Stimulated activated CD4-positive, alpha-beta T cell treated with anti-CD3 and anti-CD28 coated beads, Interleukin-15, amount 100 ng/mL, for 24 hours (primary cell): ENCODE measurements around the gene PAQR8.
A peak's percentile ranks its signal among the peaks of the same experiment; 100 is the strongest.
"Not testable (repeated sequence)": the region's sequence is repeated elsewhere in the genome, so short reads cannot be mapped to it uniquely, and the experiment has no call there.

Source experiments
- DNase-seq: peaks from one replicate; pipeline ENCODE4 v3.0.0-alpha.2; 2020

Gene PAQR8

GRCh38 chr6:52415917-52416628, 54.1 kb downstream of the PAQR8 start:
- DNase-seq = no peak

GRCh38 chr6:52416629-52417151, 54.7 kb downstream of the PAQR8 start:
- DNase-seq = peak; percentile 26

- no peak for DNase-seq
Observed at GRCh38 chr6:52417675-52418111, 55.7 kb downstream of the PAQR8 start.

- no peak for DNase-seq
Observed at GRCh38 chr6:52418606-52419005, 56.7 kb downstream of the PAQR8 start.

GRCh38 chr6:52419809-52420667, 58.1 kb downstream of the PAQR8 start, which contains the start of gene EFHC1:
Gene EFHC1, plus strand, starts transcription at chr6:52420342. Its CDS starts 69 bp downstream, at chr6:52420411.
- DNase-seq = peak; percentile 99

- DNase-seq = no peak
Observed at GRCh38 chr6:52420668-52421358, 58.9 kb downstream of the PAQR8 start.

- DNase-seq = no peak
Observed at GRCh38 chr6:52422156-52422555, 60.2 kb downstream of the PAQR8 start.

- DNase-seq = no peak
Observed at GRCh38 chr6:52423448-52423847, 61.5 kb downstream of the PAQR8 start.

GRCh38 chr6:52423971-52424381, 62.0 kb downstream of the PAQR8 start:
- DNase-seq = no peak

- no peak for DNase-seq
Observed at GRCh38 chr6:52424513-52424912, 62.6 kb downstream of the PAQR8 start.

- no peak for DNase-seq
Observed at GRCh38 chr6:52426667-52427066, 64.7 kb downstream of the PAQR8 start.

- not testable (repeated sequence) for DNase-seq
Observed at GRCh38 chr6:52433294-52433693, 71.3 kb downstream of the PAQR8 start.

- DNase-seq = no peak
Observed at GRCh38 chr6:52435345-52435744, 73.4 kb downstream of the PAQR8 start.

GRCh38 chr6:52438926-52439325, 77.0 kb downstream of the PAQR8 start:
- DNase-seq = no peak

- no peak for DNase-seq
Observed at GRCh38 chr6:52454556-52454955, 92.6 kb downstream of the PAQR8 start.

GRCh38 chr6:52457096-52457495, 95.1 kb downstream of the PAQR8 start:
- no peak for DNase-seq
